Body of pancreas (tissue), 4 donors: ENCODE measurements around the gene GUCA2A.

ENCODE experiments used
- CTCF ChIP-seq, 7 experiments: fragments of 450-650 bp in 4 of 7; fragments of 200-600 bp in 3 of 7; sonication (generic) in 3 of 7; IDR thresholded peaks; one replicate each; pipeline ENCODE4 v1.5.1; 2016 to 2019; ENCODE audit warnings: antibody characterized with exemption in 7 of 7
- POLR2A ChIP-seq, 3 donors: fragments of 450-650 bp; IDR thresholded peaks; one replicate each; pipeline ENCODE4 v1.6.1; 2016; ENCODE audit warnings: antibody characterized with exemption in 3 of 3, mild to moderate bottlenecking in 2 of 3

GRCh38 chr1:42173961-42174735 lies 9.6 kb upstream of the GUCA2A start:
- no peak for TF ChIP-seq CTCF (IDR thresholded peaks at IDR 0.05)
- TF ChIP-seq POLR2A (IDR thresholded peaks at IDR 0.05): no peak
